Bone marrow (tissue), 2 donors: ENCODE data around the gene BCR.

Experiments
- DNase-seq, 2 donors: peaks; one replicate each; lab custom pipeline; 2025; lab: John Stamatoyannopoulos, UW

Gene BCR

DNA sequence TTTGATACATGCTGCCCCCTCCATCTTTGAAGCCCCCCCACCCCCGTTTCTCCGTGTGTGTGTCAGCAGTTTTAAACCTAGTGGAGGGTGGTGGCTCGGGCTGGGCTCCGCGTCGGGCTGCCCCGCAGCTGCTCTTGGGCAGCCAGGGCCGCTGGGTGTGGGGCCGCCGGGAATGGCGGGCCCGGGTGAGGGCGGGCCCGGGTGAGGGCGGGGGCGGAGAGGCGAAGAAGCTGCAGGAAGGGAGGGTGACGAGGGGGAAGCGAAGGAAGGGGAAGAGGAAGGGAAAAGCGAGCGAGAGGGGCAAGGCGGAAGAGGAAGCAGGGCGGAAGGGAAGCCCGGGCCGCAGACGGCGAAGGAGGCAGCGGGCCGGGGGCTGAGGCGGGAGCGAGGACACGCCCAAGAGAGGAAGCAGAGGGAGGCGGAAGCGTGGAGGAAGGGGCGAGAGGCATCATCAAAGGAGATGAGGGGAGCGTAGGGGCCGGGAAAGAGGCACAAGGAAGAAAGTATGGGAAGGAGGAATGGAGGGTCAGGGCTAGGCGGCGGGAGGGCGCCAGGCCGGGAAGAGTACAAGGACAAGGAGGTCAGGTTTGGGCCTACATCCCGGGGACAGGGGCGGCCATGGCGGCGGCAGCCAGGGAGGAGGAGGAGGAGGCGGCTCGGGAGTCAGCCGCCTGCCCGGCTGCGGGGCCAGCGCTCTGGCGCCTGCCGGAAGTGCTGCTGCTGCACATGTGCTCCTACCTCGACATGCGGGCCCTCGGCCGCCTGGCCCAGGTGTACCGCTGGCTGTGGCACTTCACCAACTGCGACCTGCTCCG is 82.4 kb downstream of the BCR start:
- no peak for DNase-seq

DNA sequence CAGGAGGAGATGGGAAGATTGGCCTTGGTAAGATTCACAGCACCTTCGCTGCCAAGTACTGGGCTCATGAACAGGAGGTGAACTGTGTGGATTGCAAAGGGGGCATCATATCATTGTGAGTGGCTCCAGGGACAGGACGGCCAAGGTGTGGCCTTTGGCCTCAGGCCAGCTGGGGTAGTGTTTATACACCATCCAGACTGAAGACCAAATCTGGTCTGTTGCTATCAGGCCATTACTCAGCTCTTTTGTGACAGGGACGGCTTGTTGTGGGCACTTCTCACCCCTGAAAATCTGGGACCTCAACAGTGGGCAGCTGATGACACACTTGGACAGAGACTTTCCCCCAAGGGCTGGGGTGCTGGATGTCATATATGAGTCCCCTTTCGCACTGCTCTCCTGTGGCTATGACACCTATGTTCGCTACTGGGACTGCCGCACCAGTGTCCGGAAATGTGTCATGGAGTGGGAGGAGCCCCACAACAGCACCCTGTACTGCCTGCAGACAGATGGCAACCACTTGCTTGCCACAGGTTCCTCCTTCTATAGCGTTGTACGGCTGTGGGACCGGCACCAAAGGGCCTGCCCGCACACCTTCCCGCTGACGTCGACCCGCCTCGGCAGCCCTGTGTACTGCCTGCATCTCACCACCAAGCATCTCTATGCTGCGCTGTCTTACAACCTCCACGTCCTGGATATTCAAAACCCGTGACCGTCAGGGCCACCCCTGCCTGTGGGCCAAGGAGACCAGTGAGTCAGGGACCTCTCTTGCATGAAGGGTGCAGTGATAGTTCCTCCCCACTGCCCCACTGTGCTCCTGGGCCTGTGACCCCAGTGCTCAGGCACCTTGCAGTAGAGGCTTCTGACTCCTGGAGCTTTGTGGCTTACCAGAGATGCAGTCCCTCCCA is 83.6 kb downstream of the BCR start:
- DNase-seq, result no peak

DNA sequence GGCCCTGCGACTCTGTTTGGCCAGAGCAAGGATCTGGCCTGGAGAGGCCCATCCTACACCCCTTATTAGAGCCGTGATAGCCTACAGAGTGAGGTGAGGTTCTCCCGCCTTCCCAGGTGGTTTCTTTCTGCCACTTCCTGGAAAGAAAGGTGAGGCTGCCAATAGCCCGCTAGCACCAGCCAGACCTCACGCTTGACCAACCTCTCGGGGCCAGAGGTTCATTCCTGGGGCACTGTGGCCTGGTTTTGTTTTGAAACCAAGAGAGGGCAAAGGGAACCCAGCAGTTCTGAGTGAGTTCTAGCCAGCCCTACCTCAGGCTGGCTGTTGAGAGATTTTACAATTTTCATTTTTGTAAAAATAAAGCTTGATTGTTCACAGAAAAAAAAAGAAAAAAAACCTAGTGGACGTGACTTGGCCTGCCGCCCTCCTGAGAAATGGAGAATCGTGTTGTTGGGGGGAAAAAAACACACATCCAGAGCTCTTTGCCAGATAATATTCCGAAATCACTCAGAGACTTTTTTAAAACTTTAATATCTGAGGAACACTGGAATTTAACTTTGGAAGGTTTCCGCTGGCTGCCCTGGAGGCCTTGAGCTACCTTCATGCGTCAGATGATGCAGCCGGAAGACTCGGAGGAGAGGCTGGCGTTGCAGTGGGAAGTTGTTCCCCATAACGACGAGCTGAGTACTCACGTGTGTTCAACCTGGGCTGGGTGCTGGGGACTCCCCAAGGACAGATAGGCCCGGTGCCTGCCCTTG is 84.5 kb downstream of the BCR start:
- DNase-seq, result no peak

DNA sequence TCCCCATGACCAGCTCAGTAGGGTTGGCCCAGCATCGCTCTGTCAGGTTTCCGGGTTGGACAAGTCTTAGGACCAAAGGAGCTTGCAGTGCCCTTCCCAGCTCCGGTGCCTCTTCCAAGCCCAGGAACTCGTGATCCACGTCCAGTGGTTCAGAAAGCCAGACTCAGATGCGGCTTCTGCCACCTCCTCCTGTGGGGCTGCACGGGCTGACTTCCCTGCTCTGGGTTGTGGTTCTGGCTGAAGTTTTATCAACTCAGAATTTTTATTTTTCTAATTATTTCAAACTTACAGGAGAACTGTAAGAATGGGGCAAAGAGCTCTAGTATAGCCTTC is 85.0 kb downstream of the BCR start:
- DNase-seq, result no peak

DNA sequence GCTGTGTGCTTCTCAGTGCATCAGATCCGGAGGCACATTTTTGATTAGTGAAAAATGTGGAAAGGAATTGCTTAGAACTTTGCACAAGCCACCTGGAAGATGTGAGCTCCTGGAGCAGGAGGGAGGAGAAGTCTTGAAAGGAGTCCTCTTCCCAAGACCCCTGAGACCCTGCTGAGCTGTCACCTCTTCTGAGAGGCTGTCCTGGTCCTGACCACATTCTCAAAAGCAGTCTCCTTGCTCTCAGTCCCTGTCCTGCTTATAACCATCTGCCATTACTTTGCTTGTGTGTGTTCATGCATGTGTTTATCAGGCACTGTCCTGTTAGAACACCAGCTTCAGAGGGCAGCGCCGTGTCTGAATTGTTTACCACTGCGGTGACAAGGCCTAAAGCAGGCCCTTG is 86.5 kb downstream of the BCR start:
- no peak for DNase-seq

DNA sequence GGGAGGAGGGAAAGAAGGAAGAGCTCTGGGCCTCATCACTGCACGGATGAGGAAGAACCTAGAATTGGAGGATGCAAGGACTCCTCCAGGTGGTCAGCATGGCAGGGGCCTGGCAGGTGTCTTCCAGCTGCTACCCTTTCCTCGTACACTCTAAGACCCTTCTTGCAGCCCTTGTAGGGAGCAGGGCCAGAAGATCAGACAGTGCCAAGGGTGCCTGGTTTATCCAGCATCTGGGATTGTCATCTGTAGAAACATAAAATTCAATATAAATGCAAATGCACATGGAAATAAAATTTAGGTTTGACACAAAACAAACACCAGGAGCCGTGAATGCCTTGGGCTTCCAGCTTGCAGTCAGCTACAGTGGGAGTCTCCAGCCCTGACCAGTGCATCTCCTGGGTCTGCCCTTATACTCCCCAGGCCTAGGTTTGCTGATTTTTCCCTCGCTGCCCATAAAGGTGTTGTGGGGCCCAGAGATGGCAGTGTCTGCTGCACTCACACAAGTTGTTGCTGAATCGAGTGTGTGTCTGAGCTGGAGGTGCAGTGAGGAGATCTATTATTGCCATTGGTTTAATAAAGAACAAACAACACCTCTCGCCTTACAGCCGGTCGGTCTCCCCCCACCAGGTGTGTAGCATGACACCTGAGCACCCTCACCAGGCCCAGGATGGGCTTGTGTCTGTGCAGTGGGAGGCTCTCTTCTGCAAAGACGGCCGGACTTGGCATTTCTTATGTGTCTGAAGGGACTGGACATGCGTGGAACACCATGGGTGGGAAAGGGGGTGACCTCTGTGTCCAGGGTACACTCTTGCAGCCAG is 87.1 kb downstream of the BCR start:
- DNase-seq, result no peak

DNA sequence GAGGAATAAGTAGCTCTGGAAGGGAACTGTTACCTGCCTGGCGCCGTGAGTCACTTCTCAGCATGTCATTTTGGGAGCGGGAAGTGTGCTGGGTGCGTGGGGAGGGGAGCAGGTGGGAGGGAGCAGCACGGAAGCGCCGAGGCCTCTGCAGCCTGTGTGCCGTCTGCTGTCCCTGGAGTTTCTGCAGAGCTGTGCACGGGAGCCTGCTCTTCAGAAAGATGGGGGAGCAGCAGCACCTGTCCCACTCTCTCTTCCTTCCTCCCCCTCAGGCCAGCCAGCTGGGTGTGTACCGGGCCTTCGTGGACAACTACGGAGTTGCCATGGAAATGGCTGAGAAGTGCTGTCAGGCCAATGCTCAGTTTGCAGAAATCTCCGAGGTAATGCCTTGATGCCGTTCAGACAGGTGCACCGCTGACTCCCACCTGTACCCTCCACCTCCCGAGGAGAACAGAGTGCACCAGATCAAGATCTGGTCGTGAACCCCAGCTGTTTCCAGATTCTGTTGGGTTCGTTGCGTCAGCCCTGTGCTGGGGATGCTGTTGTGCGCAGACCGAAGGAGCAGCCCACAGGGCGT is 87.9 kb downstream of the BCR start:
- no peak for DNase-seq

DNA sequence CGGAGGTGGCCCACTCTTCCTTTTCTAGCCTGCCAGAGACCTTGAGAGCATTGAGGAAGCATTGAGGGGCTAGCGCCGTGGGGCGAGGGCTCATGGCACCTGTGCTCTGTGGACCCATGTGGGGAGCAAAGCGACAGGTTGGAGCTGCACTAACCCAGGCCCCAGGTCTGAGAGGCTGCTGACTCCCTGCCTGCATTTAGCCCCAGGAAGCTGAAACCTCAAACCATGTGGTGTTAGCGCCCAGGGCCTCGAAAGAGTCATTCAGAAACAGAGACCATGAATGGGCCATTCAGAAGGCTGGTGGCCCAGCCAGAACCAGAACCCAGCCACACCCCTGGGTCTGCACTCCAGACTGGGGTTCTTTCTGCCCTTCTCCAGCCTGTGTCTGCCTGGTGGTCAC is 88.6 kb downstream of the BCR start:
- no peak for DNase-seq

DNA sequence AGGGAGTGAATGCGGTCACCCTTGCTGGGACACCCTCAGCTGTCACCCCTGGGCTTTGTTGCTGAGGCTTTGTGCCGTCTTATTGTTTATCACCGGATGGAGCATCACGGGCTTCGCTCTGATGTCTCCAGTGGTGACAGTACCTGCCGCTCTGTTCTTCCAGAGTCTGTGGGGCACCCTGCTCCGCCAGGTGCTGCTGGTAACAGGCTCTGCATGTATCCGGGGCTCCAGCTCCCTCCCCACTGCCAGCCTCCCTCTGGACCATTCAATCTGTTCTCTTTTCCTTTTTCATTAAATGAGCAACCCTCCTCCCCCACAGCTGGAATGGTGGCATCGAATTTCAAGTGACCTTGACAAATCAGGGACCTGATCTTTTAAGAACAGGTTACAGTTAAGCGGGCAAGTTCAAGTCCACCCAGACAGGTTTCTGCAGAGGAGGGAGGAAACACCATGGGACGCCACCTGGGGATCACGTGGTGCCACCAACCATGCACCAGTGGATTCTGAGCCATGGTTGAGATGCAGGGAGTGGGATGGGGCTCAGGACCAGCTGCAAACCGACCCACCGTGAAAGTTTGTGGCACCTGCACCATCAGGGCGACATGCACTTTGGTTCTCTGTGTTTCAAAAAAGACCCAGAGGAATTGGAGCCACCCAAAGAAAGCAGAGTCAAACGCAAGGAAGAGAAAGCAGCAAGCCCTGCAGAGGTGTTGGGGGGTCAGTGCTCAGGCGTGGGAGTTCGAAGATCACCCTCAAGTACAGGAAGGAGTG is 89.3 kb downstream of the BCR start:
- DNase-seq, result no peak

DNA sequence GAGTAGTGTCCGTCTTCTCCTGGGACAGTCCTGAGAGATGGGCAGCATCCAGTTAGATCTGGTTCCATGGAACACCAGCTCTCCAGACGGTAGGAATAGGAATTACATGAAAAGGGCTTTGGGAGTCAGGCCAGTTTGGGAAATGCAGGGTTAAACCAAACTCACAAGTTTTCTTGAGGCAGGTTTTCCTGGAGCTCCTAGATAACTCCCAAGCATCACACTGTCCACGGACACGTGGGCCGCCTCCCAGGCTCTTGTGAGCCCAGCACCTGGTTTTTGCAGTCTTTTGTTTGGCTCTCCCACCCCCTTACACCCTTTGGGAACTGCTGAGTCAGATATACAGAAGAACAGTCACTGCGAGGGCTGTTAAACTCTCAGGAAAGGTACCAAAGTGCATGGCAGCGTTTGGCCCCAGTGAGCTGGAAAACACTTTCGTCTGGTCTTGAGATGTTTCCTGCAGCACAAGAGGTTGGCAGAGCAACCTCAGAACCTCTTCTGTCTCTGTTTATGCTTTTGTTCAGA is 90.0 kb downstream of the BCR start:
- DNase-seq, result no peak

DNA sequence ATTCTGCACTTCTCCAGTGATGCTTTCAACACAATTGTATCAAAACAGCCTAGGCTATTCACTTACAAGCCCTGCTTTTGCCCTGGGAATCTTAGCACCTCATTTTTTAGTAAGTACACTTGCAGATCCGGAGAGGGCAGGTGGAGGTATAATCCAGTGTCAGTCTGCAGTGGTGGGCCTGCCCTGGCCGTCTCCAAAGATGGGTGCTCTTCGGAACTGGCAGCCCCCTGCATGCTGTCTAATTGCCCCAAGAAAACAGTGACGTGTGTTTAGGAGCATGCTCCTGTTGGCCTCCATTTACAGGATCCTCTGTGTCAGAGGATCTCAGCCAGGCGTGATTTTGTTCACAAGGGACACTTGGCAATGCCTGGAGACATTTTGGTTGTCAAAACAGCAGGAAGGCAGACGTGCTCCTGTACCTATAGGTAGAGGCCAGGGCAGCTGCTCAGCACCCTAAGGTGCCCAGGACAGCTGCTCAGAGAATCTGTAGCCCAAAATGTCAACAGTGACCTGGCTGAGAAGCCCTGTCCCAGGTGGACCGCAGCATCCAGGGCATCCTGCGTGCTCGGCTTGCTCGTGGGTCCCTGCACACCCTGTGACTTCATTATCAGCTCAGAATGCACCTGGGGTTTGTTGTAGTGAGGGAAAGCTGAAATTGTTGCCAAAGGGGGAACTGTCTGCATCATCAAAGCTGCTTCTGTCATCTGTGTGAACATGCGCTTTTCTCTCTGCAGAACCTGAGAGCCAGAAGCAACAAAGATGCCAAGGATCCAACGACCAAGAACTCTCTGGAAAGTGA is 90.7 kb downstream of the BCR start:
- DNase-seq, result no peak

DNA sequence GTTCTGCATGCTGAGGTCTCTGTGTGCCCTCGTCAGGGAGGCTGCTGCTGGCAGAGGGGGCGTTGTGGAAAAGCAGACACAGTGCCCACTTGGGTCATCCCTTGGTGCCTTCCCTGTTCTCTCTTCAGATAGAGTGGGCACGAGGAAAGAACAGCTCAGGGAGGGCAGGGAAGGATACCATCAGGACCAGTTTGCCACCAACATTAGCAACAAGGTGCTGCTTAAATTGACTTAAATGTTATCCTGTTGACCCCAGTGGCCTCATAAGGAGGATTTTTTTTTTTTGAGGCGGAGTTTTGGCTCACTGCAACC is 91.2 kb downstream of the BCR start:
- no peak for DNase-seq

DNA sequence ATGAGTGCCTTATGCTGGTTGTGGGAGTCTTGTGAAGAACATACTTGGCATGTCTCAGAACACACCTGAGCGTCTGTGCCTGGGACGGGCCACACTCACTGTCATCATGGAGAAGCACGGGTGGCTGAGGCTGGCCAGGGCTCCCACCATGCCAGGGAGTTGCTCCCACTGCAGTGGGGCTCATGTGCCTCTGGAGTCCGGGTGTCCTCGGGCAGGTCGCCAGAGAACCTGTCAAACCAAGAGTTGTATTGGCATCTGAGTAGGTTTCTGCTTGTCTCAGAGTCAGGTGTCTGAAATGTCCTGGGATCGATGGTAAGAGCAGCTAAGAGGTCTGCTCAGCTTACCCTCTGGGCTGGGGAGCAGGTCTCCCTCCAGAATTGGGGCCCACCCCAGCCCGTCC is 92.1 kb downstream of the BCR start:
- DNase-seq, result no peak

DNA sequence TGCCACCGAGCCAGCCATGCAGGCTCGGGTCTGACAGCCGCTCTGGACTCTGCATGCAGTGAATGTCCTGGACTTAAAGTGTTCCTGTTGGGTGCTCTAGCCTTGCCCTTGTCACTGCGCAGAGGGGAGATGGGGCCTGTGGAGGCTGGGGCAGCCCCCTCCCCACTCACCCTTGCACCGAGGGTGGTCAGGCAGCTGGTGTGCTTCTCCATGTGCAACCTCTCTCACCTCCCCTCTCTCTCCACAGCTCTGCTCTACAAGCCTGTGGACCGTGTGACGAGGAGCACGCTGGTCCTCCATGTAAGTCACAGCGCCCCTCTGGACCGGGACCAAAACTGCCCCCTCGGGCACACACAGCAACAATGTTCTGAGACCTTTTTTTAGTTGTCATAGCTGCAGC is 92.5 kb downstream of the BCR start:
- DNase-seq, result no peak

DNA sequence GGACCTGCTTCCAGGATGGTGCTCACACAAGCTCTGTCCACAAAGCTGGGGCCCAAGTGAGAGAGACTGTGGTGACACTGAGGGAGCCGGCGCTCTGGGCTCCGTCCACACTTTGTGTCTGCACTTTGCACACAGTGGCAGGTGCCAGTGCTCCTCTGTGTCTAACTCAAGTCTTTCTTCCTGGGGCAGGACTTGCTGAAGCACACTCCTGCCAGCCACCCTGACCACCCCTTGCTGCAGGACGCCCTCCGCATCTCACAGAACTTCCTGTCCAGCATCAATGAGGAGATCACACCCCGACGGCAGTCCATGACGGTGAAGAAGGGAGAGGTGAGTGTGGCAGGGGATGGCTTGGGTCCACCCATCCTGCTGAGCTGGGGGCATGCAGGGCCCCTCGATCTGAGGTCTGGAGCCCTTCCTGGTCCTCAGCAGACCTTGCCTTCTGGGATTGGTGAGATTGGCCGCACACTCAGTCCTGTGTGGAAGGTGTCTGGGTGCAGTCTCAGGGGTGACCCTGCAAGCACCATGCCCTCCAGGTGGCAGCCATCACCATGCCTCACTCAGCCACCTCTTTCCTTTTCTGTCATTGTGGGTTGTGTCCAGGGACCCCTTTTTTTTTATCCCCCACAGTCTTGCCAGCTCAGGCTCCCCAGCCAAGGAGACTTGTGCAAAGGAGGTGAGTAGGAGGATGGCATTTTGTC is 93.3 kb downstream of the BCR start:
- no peak for DNase-seq

DNA sequence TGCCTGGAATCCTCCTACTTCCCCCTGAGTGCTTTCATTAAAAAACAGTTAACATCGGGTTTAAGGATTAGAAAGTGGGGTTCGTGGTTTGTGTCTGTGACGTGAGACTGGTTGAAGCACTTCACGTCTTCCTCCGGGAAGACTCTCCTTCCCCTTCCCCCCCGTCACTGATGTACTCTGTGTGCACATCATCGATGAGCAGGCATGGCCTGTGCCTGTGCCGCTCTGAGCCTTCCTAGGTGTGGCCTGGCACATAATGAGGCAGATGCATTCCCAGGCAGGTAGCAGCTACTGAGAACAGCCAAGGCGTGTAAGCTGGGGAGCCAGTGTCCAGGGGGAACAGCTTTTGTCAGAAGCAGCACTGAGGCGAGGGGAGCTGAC is 93.8 kb downstream of the BCR start:
- DNase-seq, result no peak

DNA sequence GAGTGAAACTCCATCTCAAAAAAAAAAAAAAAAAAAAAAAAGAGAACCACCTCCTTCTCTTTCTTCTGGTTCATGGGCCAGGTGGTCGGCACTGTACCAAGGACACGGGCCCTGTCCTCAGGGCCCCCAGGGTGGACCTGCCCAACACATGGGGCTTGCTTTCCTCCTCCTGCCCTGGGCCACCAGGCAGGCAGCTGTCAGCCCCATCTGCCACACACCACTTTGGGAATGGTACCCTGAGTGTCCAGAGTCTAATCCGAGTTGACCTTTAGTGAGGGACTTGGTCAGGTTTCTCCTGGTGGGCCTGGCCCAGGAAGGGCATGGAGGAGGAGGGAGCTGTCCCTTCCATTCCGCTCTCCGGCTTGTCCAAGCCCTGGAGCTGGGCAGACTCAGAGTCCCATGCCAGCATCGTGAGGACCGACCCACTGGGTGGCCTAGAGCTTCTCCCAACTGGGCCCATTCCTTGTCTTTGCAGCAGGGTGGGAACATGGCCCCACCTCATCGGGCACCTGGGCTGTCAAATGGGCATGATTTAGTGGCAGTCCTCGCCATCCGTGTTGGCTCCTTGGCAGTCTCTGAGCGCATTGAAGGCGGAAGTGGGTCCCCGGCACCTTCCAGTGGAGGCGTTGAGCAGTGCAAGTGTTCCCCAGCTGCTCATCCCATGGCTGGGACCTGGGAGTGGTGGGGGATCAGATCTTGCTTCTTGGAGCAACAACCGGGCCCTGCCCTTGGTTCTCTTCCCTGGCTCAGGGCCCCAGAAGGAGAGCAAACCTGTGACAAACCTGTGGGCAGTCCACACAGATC is 94.8 kb downstream of the BCR start:
- no peak for DNase-seq

DNA sequence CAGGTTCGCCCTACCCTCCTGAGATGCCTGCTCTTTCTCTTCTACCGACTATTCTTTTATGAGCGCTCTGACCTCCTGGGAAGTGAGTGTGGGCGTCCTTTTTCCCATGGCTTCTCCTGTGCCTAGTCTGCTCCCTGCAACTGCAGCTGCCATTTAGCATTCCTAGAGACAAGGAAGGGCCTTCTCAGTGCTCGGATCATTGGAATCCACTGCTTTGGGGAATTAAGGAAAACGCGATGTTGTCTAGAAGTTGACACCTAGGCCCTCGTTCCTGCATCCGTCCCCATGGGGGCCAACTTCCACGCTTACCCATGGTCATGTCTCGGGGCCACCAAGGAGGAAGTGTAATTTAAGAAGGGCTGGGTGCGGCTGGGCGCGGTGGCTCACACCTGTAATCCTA is 95.4 kb downstream of the BCR start:
- no peak for DNase-seq
